Neural progenitor cell (in vitro differentiated cells): ENCODE data around the gene TSEN54. TPM values are rescaled to one million over a fixed set of nuclear protein-coding genes. Genes with fewer than 3 reads are reported as not detected.
A peak's percentile ranks its signal among the peaks of the same experiment; 100 is the strongest.

Experiments
- DNase-seq: peaks from one replicate; pipeline ENCODE4 v3.0.0-alpha.2; 2016; ENCODE audit warnings: low spot score
- H2AFZ ChIP-seq: fragments of 200-600 bp; sonication (generic); replicated peaks from 2 replicates; pipeline ENCODE4 v1.6.1; 2016; ENCODE audit warnings: antibody characterized with exemption
- H3F3A ChIP-seq: fragments of 200-600 bp; sonication (generic); 2 replicates; pipeline ENCODE4 v1.6.1; 2016; ENCODE audit warnings: antibody characterized with exemption, low read depth
- H3K27ac ChIP-seq: fragments of 200-600 bp; sonication (generic); 2 replicates; pipeline ENCODE4 v1.5.1; 2016; ENCODE audit warnings: mild to moderate bottlenecking
- H3K27me3 ChIP-seq: fragments of 200-600 bp; sonication (generic); 2 replicates; pipeline ENCODE4 v1.6.1; 2016; ENCODE audit warnings: mild to moderate bottlenecking, moderate library complexity
- H3K36me3 ChIP-seq: fragments of 200-600 bp; sonication (generic); 2 replicates; pipeline ENCODE4 v1.5.1; 2016
- H3K4me1 ChIP-seq: fragments of 200-600 bp; sonication (generic); 2 replicates; pipeline ENCODE4 v1.6.1; 2016; ENCODE audit warnings: mixed run types
- H3K4me2 ChIP-seq: fragments of 200-600 bp; sonication (generic); 2 replicates; pipeline ENCODE4 v1.6.1; 2016
- H3K4me3 ChIP-seq: fragments of 200-600 bp; sonication (generic); 2 replicates; pipeline ENCODE4 v1.5.1; 2016
- H3K79me2 ChIP-seq: fragments of 200-600 bp; sonication (generic); 2 replicates; pipeline ENCODE4 v1.6.1; 2016; ENCODE audit warnings: low read depth
- H3K9ac ChIP-seq: fragments of 200-600 bp; sonication (generic); 2 replicates; pipeline ENCODE4 v1.6.1; 2016
- H3K9me3 ChIP-seq: fragments of 200-600 bp; sonication (generic); 2 replicates; pipeline ENCODE4 v1.5.1; 2016; ENCODE audit warnings: low read depth
- H4K20me1 ChIP-seq: fragments of 200-600 bp; sonication (generic); 2 replicates; pipeline ENCODE4 v1.6.1; 2016; ENCODE audit warnings: low read depth
- H3K27ac Mint-ChIP-seq: 3 replicates; pipeline ENCODE4 v1.8.0; 2021; ENCODE audit warnings: mixed read lengths
- H3K27me3 Mint-ChIP-seq: 2 replicates; pipeline ENCODE4 v1.8.0; 2022; ENCODE audit warnings: low read depth, mild to moderate bottlenecking, inconsistent platforms, moderate library complexity, mixed read lengths; ENCODE audit not compliant: insufficient read depth
- H3K36me3 Mint-ChIP-seq: 3 replicates; pipeline ENCODE4 v1.8.0; 2021; ENCODE audit warnings: mixed read lengths
- H3K4me1 Mint-ChIP-seq: 3 replicates; pipeline ENCODE4 v1.8.0; 2021; ENCODE audit warnings: mixed read lengths
- H3K4me3 Mint-ChIP-seq: 3 replicates; pipeline ENCODE4 v1.8.0; 2021; ENCODE audit warnings: mild to moderate bottlenecking, moderate library complexity, mixed read lengths
- H3K9me3 Mint-ChIP-seq: 3 replicates; pipeline ENCODE4 v1.8.0; 2020; ENCODE audit warnings: mixed read lengths
- EZH2 ChIP-seq: fragments of 200-600 bp; sonication (generic); IDR thresholded peaks from 2 replicates; pipeline ENCODE4 v1.6.1; 2017; ENCODE audit warnings: antibody characterized with exemption, mild to moderate bottlenecking, moderate library complexity
- EZH2phosphoT487 ChIP-seq: fragments of 200-600 bp; sonication (generic); IDR thresholded peaks from 2 replicates; pipeline ENCODE4 v1.6.1; 2017; ENCODE audit warnings: antibody characterized with exemption
- total RNA-seq: library from RNA; depleted of rRNA; stranded (reverse); fragments of >200 nt; gene quantifications from 2 replicates; pipeline ENCODE4 v1.2.3, GENCODE V29; 2015; ENCODE audit warnings: low replicate concordance
- TF ChIP-seq, protein P1 (sequence below): fragments of 200-600 bp; sonication (generic); IDR thresholded peaks from 2 replicates; pipeline ENCODE4 v1.5.1; 2017; ENCODE audit warnings: antibody characterized with exemption, mild to moderate bottlenecking

Gene TSEN54
- total RNA-seq, 1 donor from 2014 or later: 20.5 TPM

DNA sequence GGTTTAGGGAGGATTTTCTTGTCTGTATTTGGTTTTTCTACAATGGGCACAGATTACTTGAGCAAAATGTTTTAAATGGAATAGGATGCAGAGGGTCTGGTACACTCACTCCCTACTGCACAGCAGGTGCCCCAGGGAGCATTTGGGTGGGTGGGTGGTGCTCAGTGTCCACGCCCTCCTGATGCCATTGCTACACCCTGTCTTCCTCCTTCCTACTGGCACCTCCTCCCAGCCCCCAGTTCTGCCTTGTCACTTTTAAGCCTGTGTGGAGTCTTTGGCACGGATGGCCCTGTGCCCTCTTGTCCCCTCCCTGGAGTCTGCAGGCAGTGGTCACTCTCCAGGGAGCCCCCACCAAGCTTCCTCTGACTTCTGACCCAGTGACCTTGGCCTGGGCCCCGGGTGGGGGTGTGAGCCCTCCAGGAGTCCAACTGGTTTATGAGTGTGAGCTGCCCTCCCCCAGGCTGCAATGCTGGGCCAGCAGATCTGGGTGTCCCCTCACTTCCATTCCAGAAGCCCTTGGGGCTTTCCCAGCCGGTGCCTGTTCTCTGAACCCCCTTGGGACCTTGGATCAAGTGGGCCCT, 24.7 kb downstream of the TSEN54 start:
- Mint-ChIP-seq H3K36me3 (no peaks in the 10 kb centered on the region), H3K27me3 (peaks cover 4% of the 10 kb centered on the region), H3K4me1 (peaks cover 16% of the 10 kb centered on the region), H3K4me3 (no peak overlapping the region), H3K27ac (peak overlapping the region; percentile 79), H3K9me3 (no peaks in the 10 kb centered on the region)
- H3K27ac ChIP-seq: no peak overlapping the region
- H3F3A ChIP-seq: peaks cover 6% of the 10 kb centered on the region
- TF ChIP-seq EZH2: no peak
- peaks cover 8% of the 10 kb centered on the region for H4K20me1 ChIP-seq
- no peak overlapping the region for H3K9ac ChIP-seq
- H3K4me1 ChIP-seq: peaks cover 27% of the 10 kb centered on the region
- no peak overlapping the region for H3K4me2 ChIP-seq
- no peak overlapping the region for H3K4me3 ChIP-seq
- no peaks in the 10 kb centered on the region for H3K9me3 ChIP-seq
- H2AFZ ChIP-seq: no peak overlapping the region
- DNase-seq: no peak
- H3K36me3 ChIP-seq: no peaks in the 10 kb centered on the region
- no peaks in the 10 kb centered on the region for H3K27me3 ChIP-seq
- peaks cover 22% of the 10 kb centered on the region for H3K79me2 ChIP-seq

DNA sequence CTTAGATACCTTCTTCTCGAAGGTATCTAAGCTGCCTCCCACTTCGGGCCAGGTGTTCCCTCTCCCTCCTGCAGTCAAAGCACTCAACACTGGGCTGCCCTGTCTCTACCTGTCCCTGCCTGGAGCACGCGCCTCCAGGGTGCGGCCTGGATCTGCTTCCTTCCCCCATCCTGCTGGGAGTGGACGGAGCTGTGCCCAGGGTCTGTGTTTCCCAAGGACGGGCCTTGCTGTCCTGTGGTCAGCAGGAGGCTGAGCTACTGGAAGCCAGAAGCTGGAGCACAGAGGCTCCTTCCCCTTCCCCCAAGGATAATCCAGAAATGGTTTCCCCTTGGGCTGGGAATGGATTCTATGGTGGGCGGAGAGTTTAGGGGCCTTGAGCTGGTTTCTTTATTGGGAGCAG, 25.9 kb downstream of the TSEN54 start:
- no peak overlapping the region for H3K4me3 Mint-ChIP-seq
- Histone ChIP-seq H2AFZ (no peak overlapping the region), H3K9ac (no peak overlapping the region), H3K9me3 (no peaks in the 10 kb centered on the region), H3K27me3 (no peaks in the 10 kb centered on the region), H3K27ac (peak overlapping the region; percentile 76), H3F3A (peaks cover 6% of the 10 kb centered on the region), H3K79me2 (peaks cover 22% of the 10 kb centered on the region), H3K36me3 (no peaks in the 10 kb centered on the region), H3K4me1 (peaks cover 19% of the 10 kb centered on the region), H3K4me2 (peak overlapping the region; percentile 31), H4K20me1 (no peaks in the 10 kb centered on the region), H3K4me3 (no peak overlapping the region)
- peaks cover 4% of the 10 kb centered on the region for H3K27me3 Mint-ChIP-seq
- H3K4me1 Mint-ChIP-seq: peaks cover 13% of the 10 kb centered on the region
- TF ChIP-seq, protein P1, sequence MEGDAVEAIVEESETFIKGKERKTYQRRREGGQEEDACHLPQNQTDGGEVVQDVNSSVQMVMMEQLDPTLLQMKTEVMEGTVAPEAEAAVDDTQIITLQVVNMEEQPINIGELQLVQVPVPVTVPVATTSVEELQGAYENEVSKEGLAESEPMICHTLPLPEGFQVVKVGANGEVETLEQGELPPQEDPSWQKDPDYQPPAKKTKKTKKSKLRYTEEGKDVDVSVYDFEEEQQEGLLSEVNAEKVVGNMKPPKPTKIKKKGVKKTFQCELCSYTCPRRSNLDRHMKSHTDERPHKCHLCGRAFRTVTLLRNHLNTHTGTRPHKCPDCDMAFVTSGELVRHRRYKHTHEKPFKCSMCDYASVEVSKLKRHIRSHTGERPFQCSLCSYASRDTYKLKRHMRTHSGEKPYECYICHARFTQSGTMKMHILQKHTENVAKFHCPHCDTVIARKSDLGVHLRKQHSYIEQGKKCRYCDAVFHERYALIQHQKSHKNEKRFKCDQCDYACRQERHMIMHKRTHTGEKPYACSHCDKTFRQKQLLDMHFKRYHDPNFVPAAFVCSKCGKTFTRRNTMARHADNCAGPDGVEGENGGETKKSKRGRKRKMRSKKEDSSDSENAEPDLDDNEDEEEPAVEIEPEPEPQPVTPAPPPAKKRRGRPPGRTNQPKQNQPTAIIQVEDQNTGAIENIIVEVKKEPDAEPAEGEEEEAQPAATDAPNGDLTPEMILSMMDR: no peak
- no peak for TF ChIP-seq EZH2
- no peak for TF ChIP-seq EZH2phosphoT487
- H3K36me3 Mint-ChIP-seq: no peaks in the 10 kb centered on the region
- H3K27ac Mint-ChIP-seq: no peak overlapping the region
- H3K9me3 Mint-ChIP-seq: no peaks in the 10 kb centered on the region
- DNase-seq: no peak

DNA sequence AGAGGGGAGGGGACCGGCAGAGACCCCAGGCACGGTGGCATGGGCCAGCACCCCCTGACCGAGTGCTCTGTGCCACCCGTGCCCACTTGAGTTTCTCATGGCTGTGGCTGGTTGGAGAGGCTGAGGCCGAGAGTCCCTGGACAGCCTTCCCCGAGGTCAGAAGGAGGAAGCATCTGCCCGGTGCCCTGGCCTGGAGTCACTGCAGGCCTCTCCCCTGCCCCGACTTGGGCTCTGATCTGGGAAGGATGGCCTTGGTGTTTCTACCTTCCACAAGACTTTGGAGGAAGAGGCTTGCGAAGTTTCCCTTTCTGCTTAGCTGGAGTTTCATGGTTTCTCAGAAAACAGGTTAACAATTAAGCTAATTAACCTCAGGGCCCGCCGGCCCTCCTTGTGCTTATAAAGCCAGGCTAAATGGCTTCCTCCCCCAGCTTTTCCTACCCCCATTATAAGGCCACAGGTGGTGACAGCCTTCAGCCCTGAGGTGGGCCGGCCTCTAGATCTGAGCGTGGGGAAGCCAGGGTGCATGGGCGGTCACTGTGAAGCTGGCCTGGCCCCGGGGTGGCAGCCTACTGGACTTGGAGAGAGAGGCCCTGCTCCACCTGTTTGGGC, 26.5 kb downstream of the TSEN54 start:
- H4K20me1 ChIP-seq: no peaks in the 10 kb centered on the region
- Mint-ChIP-seq H3K4me3 (no peak overlapping the region), H3K9me3 (no peaks in the 10 kb centered on the region), H3K27me3 (peaks cover 4% of the 10 kb centered on the region), H3K36me3 (no peaks in the 10 kb centered on the region), H3K4me1 (peaks cover 13% of the 10 kb centered on the region), H3K27ac (no peak overlapping the region)
- H3K9ac ChIP-seq: no peak overlapping the region
- peaks cover 19% of the 10 kb centered on the region for H3K4me1 ChIP-seq
- H3F3A ChIP-seq: peaks cover 6% of the 10 kb centered on the region
- H3K4me3 ChIP-seq: no peak overlapping the region
- peak overlapping the region; percentile 31 for H3K4me2 ChIP-seq
- TF ChIP-seq EZH2: no peak
- TF ChIP-seq EZH2phosphoT487: no peak
- TF ChIP-seq, protein P1: no peak
- H3K27me3 ChIP-seq: no peaks in the 10 kb centered on the region
- DNase-seq: no peak
- no peaks in the 10 kb centered on the region for H3K9me3 ChIP-seq
- no peak overlapping the region for H2AFZ ChIP-seq
- H3K36me3 ChIP-seq: no peaks in the 10 kb centered on the region
- peak overlapping the region; percentile 76 for H3K27ac ChIP-seq
- peaks cover 16% of the 10 kb centered on the region for H3K79me2 ChIP-seq

DNA sequence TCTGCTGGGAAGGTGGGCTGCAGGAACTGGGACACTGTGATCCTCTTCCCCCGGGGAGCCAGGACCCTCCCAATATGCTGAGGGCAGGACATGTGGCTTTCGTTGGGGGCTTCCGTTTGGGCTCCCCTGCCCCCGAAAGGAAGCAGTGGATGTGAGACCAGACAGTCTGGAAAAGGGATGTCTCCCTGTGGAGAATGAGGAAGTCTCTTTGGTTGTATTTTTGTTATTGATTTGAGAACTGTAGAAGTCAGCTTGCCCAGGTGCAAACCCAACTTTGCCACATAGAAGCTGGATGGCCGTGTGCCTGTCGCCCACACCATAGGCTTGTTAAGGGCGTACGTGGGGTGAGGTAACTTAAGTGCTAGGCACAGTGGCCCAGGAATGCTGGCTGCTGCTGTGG, 27.9 kb downstream of the TSEN54 start:
- peaks cover 9% of the 10 kb centered on the region for H3K4me1 Mint-ChIP-seq
- H3K27me3 ChIP-seq: no peaks in the 10 kb centered on the region
- no peak overlapping the region for H3K4me2 ChIP-seq
- peaks cover 9% of the 10 kb centered on the region for H3F3A ChIP-seq
- H3K36me3 ChIP-seq: no peaks in the 10 kb centered on the region
- DNase-seq: no peak
- no peak overlapping the region for H3K4me3 Mint-ChIP-seq
- H3K36me3 Mint-ChIP-seq: no peaks in the 10 kb centered on the region
- H3K4me1 ChIP-seq: peaks cover 20% of the 10 kb centered on the region
- TF ChIP-seq EZH2: no peak
- no peak for TF ChIP-seq EZH2phosphoT487
- TF ChIP-seq, protein P1: no peak
- H3K9ac ChIP-seq: no peak overlapping the region
- H3K27me3 Mint-ChIP-seq: peaks cover 2% of the 10 kb centered on the region
- no peak overlapping the region for H2AFZ ChIP-seq
- H3K79me2 ChIP-seq: peaks cover 9% of the 10 kb centered on the region
- H3K27ac ChIP-seq: no peak overlapping the region
- no peak overlapping the region for H3K27ac Mint-ChIP-seq
- H4K20me1 ChIP-seq: no peaks in the 10 kb centered on the region
- H3K9me3 Mint-ChIP-seq: no peaks in the 10 kb centered on the region
- H3K9me3 ChIP-seq: no peaks in the 10 kb centered on the region
- H3K4me3 ChIP-seq: no peak overlapping the region
